B cell (primary cell): ENCODE measurements around the gene PIGQ.

Experiments used
- EZH2 ChIP-seq: IDR thresholded peaks from 2 replicates; pipeline ENCODE4 v1.6.1; 2012; ENCODE audit warnings: borderline replicate concordance, low read depth, mild to moderate bottlenecking, moderate library complexity, low read length; ENCODE audit not compliant: insufficient read depth, poor library complexity, severe bottlenecking
- TF ChIP-seq, protein P1 (sequence below): fragments of 200-600 bp; IDR thresholded peaks from one replicate; pipeline ENCODE4 v1.8.0; 2022; ENCODE audit warnings: antibody characterized with exemption, mild to moderate bottlenecking

DNA sequence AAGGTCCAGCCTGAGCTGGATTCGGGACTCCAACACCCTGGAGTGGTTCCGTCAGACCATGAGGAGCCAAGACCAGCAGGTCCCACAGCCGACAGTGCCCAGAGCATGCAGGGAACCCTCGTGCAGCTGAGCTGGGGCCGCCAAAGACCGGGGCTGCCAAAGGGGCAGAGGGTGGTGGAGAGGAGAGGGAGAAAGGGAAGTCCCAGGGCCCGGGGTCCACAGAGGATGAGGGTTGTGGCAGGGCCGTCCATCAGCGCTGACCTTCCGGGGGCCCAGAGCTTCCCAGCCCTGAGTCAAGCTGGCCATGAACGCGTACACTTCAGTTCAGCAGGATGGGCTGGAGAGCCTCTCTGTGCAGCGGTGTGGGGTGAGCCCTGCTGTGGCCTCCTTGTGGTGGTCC, 48.9 kb upstream of the PIGQ start:
- TF ChIP-seq, protein P1, sequence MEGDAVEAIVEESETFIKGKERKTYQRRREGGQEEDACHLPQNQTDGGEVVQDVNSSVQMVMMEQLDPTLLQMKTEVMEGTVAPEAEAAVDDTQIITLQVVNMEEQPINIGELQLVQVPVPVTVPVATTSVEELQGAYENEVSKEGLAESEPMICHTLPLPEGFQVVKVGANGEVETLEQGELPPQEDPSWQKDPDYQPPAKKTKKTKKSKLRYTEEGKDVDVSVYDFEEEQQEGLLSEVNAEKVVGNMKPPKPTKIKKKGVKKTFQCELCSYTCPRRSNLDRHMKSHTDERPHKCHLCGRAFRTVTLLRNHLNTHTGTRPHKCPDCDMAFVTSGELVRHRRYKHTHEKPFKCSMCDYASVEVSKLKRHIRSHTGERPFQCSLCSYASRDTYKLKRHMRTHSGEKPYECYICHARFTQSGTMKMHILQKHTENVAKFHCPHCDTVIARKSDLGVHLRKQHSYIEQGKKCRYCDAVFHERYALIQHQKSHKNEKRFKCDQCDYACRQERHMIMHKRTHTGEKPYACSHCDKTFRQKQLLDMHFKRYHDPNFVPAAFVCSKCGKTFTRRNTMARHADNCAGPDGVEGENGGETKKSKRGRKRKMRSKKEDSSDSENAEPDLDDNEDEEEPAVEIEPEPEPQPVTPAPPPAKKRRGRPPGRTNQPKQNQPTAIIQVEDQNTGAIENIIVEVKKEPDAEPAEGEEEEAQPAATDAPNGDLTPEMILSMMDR: no peak
- no peak for TF ChIP-seq EZH2
